Left hindlimb (tissue), 1 donor: ENCODE measurements around the gene NME2.
"Not testable (repeated sequence)": the region's sequence is repeated elsewhere in the genome, so short reads cannot be mapped to it uniquely, and the experiment has no call there.

ENCODE experiments used
- DNase-seq: peaks from one replicate; pipeline ENCODE4 v3.0.0-alpha.2; 2018

NME2 gene

GRCh38 chr17:51153210-51154072 lies 12.8 kb upstream of the NME2 start, which contains the start of gene NME1:
NME1 (plus strand) TSS chr17:51153559; CDS start chr17:51155655, 2,096 bp downstream.
- DNase-seq: peak; percentile 98

GRCh38 chr17:51154176-51154575 lies 12.0 kb upstream of the NME2 start:
- no peak for DNase-seq

GRCh38 chr17:51155416-51155815 lies 10.8 kb upstream of the NME2 start:
- no peak for DNase-seq

- DNase-seq: no peak
These were observed 6.6 kb upstream of the NME2 start for GRCh38 chr17:51159604-51160003.

GRCh38 chr17:51161541-51161940 lies 4.7 kb upstream of the NME2 start:
- DNase-seq: no peak

GRCh38 chr17:51164911-51165679 lies 1.1 kb upstream of the NME2 start:
- peak; percentile 50 for DNase-seq

GRCh38 chr17:51165680-51166197 lies 472 bp upstream of the NME2 start:
- no peak for DNase-seq

GRCh38 chr17:51166987-51167931 lies 1.0 kb downstream of the NME2 start:
- peak; percentile 68 for DNase-seq

- no peak for DNase-seq
These were observed 3.1 kb downstream of the NME2 start for GRCh38 chr17:51169340-51169739.

- no peak for DNase-seq
These were observed 4.5 kb downstream of the NME2 start for GRCh38 chr17:51170736-51171135.

GRCh38 chr17:51172030-51172429 lies 5.8 kb downstream of the NME2 start:
- DNase-seq: not testable (repeated sequence)

- DNase-seq: no peak
These were observed 14.3 kb downstream of the NME2 start for GRCh38 chr17:51180486-51180885.

GRCh38 chr17:51184124-51184523 lies 17.9 kb downstream of the NME2 start:
- DNase-seq: no peak

- DNase-seq: no peak
These were observed 19.6 kb downstream of the NME2 start for GRCh38 chr17:51185763-51186332.

GRCh38 chr17:51188271-51188833 lies 22.1 kb downstream of the NME2 start:
- DNase-seq: no peak

- no peak for DNase-seq
These were observed 23.0 kb downstream of the NME2 start for GRCh38 chr17:51189162-51189561.

GRCh38 chr17:51189628-51190027 lies 23.4 kb downstream of the NME2 start:
- DNase-seq: no peak

GRCh38 chr17:51191895-51192294 lies 25.7 kb downstream of the NME2 start:
- DNase-seq: no peak

GRCh38 chr17:51197754-51198153 lies 31.5 kb downstream of the NME2 start:
- no peak for DNase-seq

- no peak for DNase-seq
These were observed 34.1 kb downstream of the NME2 start for GRCh38 chr17:51200295-51200694.

- DNase-seq: no peak
These were observed 34.6 kb downstream of the NME2 start for GRCh38 chr17:51200846-51201245.

GRCh38 chr17:51203838-51204237 lies 37.6 kb downstream of the NME2 start:
- no peak for DNase-seq
